K562 (cell line): ENCODE results near the gene RNF138. TPM values are rescaled to one million over a fixed set of nuclear protein-coding genes. Genes with fewer than 3 reads are reported as not detected.

Experiments used
- CBX2 ChIP-seq: fragments of 200-600 bp; sonication (generic); IDR thresholded peaks from one replicate; pipeline ENCODE4 v1.6.1; 2012; ENCODE audit warnings: mild to moderate bottlenecking, low read length, inconsistent platforms; ENCODE audit not compliant: insufficient read depth, poor library complexity, severe bottlenecking
- CEBPB ChIP-seq: fragments of 450-650 bp; IDR thresholded peaks from 2 replicates; pipeline ENCODE4 v1.6.1; 2016; ENCODE audit warnings: missing genetic modification characterization, missing compliant biosample characterization
- ELK3 ChIP-seq: fragments of 450-650 bp; formaldehyde crosslinking; IDR thresholded peaks from 2 replicates; pipeline ENCODE4 v1.4.0; 2020; ENCODE audit warnings: mild to moderate bottlenecking
- GATA2 ChIP-seq: sonication (generic); formaldehyde crosslinking; IDR thresholded peaks from 2 replicates; pipeline ENCODE4 v1.4.0; 2020; ENCODE audit warnings: mild to moderate bottlenecking, missing genetic modification reagents
- GTF3C2 ChIP-seq: IDR thresholded peaks from 3 replicates; pipeline ENCODE4 v1.6.1; 2011; ENCODE audit warnings: borderline replicate concordance, mild to moderate bottlenecking, moderate library complexity; ENCODE audit not compliant: insufficient read length; ENCODE audit errors: extremely low read depth
- KDM5B ChIP-seq: fragments of 200-600 bp; sonication (generic); IDR thresholded peaks from 2 replicates; pipeline ENCODE4 v1.6.1; 2012; ENCODE audit warnings: low read depth, mild to moderate bottlenecking, moderate library complexity, low read length, control low read depth, inconsistent platforms; ENCODE audit not compliant: insufficient replicate concordance
- KLF1 ChIP-seq: fragments of 450-650 bp; IDR thresholded peaks from 2 replicates; pipeline ENCODE4 v1.6.1; 2016; ENCODE audit warnings: missing genetic modification characterization, missing compliant biosample characterization
- NELFE ChIP-seq: IDR thresholded peaks from 2 replicates; pipeline ENCODE4 v1.6.1; 2011; ENCODE audit warnings: mild to moderate bottlenecking; ENCODE audit not compliant: insufficient read depth, insufficient read length
- NFIX ChIP-seq: fragments of 250-450 bp; sonication (Bioruptor Pico); IDR thresholded peaks from 2 replicates; pipeline ENCODE4 v1.4.0; 2020; ENCODE audit warnings: low read depth, mild to moderate bottlenecking, moderate library complexity
- NRF1 ChIP-seq, 2 experiments: fragments of 450-650 bp; IDR thresholded peaks in 1 of 2; conservative IDR thresholded peaks in 1 of 2; 2 replicates each; pipeline ENCODE4 v1.6.1; 2014; ENCODE audit warnings: mild to moderate bottlenecking in 2 of 2
- POLR2AphosphoS5 ChIP-seq: IDR thresholded peaks from 2 replicates; pipeline ENCODE4 v1.6.1; 2011; ENCODE audit warnings: mild to moderate bottlenecking, low read depth, low read length, moderate library complexity; ENCODE audit not compliant: control insufficient read depth, insufficient read depth
- PTTG1 ChIP-seq: fragments of 450-650 bp; IDR thresholded peaks from 2 replicates; pipeline ENCODE4 v1.6.1; 2016; ENCODE audit warnings: low read depth, mild to moderate bottlenecking, missing genetic modification characterization, missing compliant biosample characterization
- PURB ChIP-seq: sonication (generic); formaldehyde crosslinking; IDR thresholded peaks from 2 replicates; pipeline ENCODE4 v1.9.0; 2021; ENCODE audit warnings: low read depth, mild to moderate bottlenecking, missing genetic modification reagents
- RAD51 ChIP-seq: fragments of 450-650 bp; IDR thresholded peaks from 2 replicates; pipeline ENCODE4 v1.7.1; 2016; ENCODE audit warnings: low read depth, mild to moderate bottlenecking, borderline replicate concordance
- SMAD4 ChIP-seq: fragments of 250-450 bp; sonication (Bioruptor Pico); conservative IDR thresholded peaks from 2 replicates; pipeline ENCODE4 v1.8.0; 2021; ENCODE audit warnings: inconsistent platforms, mild to moderate bottlenecking, moderate library complexity
- TCF15 ChIP-seq: fragments of 250-450 bp; sonication (Bioruptor Pico); IDR thresholded peaks from 2 replicates; pipeline ENCODE4 v1.8.0; 2022; ENCODE audit warnings: moderate library complexity, mild to moderate bottlenecking, inconsistent platforms
- ZBED1 ChIP-seq: IDR thresholded peaks from 2 replicates; pipeline ENCODE4 v1.6.1; 2014
- ZFPM2 ChIP-seq: fragments of 250-450 bp; sonication (Bioruptor Pico); IDR thresholded peaks from 2 replicates; pipeline ENCODE4 v1.5.1; 2022; ENCODE audit warnings: mild to moderate bottlenecking
- ZNF143 ChIP-seq: sonication (generic); formaldehyde crosslinking; IDR thresholded peaks from 2 replicates; pipeline ENCODE4 v1.9.0; 2022; ENCODE audit warnings: mild to moderate bottlenecking, missing genetic modification reagents
- ZNF740 ChIP-seq, 3 experiments: fragments of 200-800 bp in 1 of 3; sonication (Bioruptor generic) in 1 of 3; sonication (generic) in 1 of 3; formaldehyde crosslinking in 1 of 3; IDR thresholded peaks; 2 replicates each; pipeline versions ENCODE4 v1.6.1 to v1.8.0; 2016 to 2022; ENCODE audit warnings: mild to moderate bottlenecking in 2 of 3, missing compliant biosample characterization in 2 of 3, missing genetic modification characterization in 2 of 3, missing genetic modification reagents in 1 of 3
- polyA plus RNA-seq, 8 experiments: library from polyadenylated mRNA; depleted of rRNA in 4 of 8; stranded (reverse) in 5 of 8; unstranded in 3 of 8; fragments of >200 nt; fragmentation: Nextera tagmentation in 2 of 8; fragmentation: Illumina TruSeq in 1 of 8; extraction: Ambion mirVana in 2 of 8; extraction: Trizol in 1 of 8; gene quantifications; 2 replicates each; pipeline versions ENCODE4 v1.2.1 to v1.2.3, GENCODE V29; 2011 to 2014; ENCODE audit warnings: inconsistent platforms in 1 of 8, missing spikeins in 1 of 8
- total RNA-seq, 7 experiments: library from RNA; depleted of rRNA in 6 of 7; stranded (reverse); fragments of >200 nt in 6 of 7; fragmentation: Illumina TruSeq in 2 of 7; extraction: Trizol in 2 of 7; gene quantifications; 2 replicates each; pipeline versions ENCODE4 v1.2.1 to v1.2.3, GENCODE V29; 2011 to 2021; ENCODE audit warnings: low replicate concordance in 1 of 7

RNF138 gene
- total and polyA plus RNA-seq, 9 of the 15 experiments (the other 6 are each of a cell fraction or from before 2014, with no cell fraction given) = 47.6 to 100 (median 62.5) TPM

GRCh38 chr18:32091724-32092421, at the start of gene RNF138 (continued):
- TF ChIP-seq ZNF740 (CRISPR knock-in tag; IDR thresholded peaks at IDR 0.05) (0 out of 2 replicates have a peak, but pooled peaks have one; percentile 46), ZNF740 (tag; IDR thresholded peaks at IDR 0.05) (no peak), TCF15 (CRISPR knock-in tag) (no peak), NRF1 (conservative IDR thresholded peaks at IDR 0.05 in 1 of 2, IDR thresholded peaks at IDR 0.05 in 1 of 2) (peak; percentile 69 to 77), KDM5B (peak; percentile 88), RAD51 (no peak), PTTG1 (no peak), ELK3 (no peak), GTF3C2 (no peak), CEBPB (tag) (no peak), NELFE (no peak), GATA2 (CRISPR knock-in tag) (peak; percentile 66; the same call in 1 of the 2 replicates), ZFPM2 (CRISPR knock-in tag) (0 out of 2 replicates have a peak, but pooled peaks have one; percentile 38), NFIX (CRISPR knock-in tag) (no peak), ZBED1 (no peak), ZNF143 (CRISPR knock-in tag) (no peak), KLF1 (tag) (peak; percentile 86), CBX2 (no peak), SMAD4 (CRISPR knock-in tag) (peak; percentile 69), POLR2AphosphoS5 (peak; percentile 58), PURB (no peak)
